ENCODE data around the gene KAZALD1. TPM values are rescaled to one million over a fixed set of nuclear protein-coding genes. Genes with fewer than 3 reads are reported as not detected.

KAZALD1 gene
- total and polyA plus RNA-seq, 2 donors from 2014 or later = 9.7 to 9.8 TPM

- intact Hi-C loops (cut with DNase I) = no loop called here
- Histone ChIP-seq H3K9me3 (ENCODE audit: control insufficient read depth in 2 of 3, insufficient read depth in 1 of 3, low read length in 3 of 3) (no peaks in the 10 kb centered on the region), H3K36me3 (ENCODE audit: control insufficient read depth in 2 of 3, insufficient read depth in 3 of 3, low read length in 3 of 3) (no peaks in the 10 kb centered on the region), H3K4me3 (ENCODE audit: low read length in 3 of 3) (no peak overlapping the region), H3K4me1 (ENCODE audit: control insufficient read depth in 2 of 3, insufficient read depth in 2 of 3, low read depth in 1 of 3, low read length in 3 of 3) (peaks cover 0 to 2% (median 0%) of the 10 kb centered on the region in 3 donors), H3K9ac (ENCODE audit: low read length in 3 of 3) (no peak overlapping the region), H3K27me3 (ENCODE audit: control insufficient read depth, insufficient read depth, low read length) (peaks cover 4% of the 10 kb centered on the region), H3K27ac (ENCODE audit: low read depth in 2 of 2, low read length in 2 of 2) (no peak overlapping the region)
- no peak for DNase-seq
- no peak for TF ChIP-seq CTCF (IDR thresholded peaks at IDR 0.05; ENCODE audit: borderline replicate concordance, extremely low read depth, insufficient read depth)
- no peak for FAIRE-seq
Observed at GRCh38 chr10:101021692-101022251, 40.0 kb upstream of the KAZALD1 start.

DNA sequence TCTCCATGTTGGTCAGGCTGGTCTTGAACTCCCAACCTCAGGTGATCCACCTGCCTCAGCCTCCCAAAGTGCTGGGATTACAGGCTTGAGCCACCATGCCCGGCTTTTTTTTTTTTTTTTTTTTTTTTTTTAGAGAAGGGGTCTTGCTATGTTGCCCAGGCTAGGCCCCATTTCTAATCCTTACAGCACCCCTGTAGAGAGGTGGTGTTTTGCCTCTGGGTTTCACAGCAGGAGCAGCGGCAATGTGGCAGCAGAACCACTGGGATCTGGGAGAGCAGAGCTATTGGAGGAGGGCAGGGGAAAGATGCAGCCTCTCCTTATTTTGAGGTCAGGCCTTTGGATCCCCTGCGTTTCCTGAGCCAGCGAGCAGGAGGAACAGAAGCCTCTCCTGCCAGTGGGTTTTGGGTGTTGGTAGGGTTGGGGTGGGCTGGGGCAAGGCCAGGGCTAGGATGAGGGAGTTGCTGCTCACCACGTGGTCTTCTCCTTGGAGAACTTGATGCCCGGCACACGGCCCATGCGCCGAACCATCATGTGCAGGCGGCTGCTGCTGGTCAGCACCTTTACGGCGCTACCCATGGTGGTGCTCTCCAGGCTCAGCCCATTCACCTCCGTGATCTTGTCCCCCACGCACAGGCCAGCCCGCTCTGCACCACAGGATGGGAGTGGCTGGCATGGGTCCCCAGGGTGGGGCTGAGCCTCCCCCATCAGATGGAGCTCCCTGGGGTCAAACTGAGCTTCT lies 38.7 kb upstream of the KAZALD1 start:
- no peak for TF ChIP-seq CTCF (IDR thresholded peaks at IDR 0.05; ENCODE audit: borderline replicate concordance, extremely low read depth, insufficient read depth)
- no peaks in the 10 kb centered on the region for H3K27me3 ChIP-seq (ENCODE audit: control insufficient read depth, insufficient read depth, low read length)
- H3K4me3 ChIP-seq (ENCODE audit: low read length in 3 of 3) = no peak overlapping the region
- H3K9me3 ChIP-seq (ENCODE audit: control insufficient read depth in 2 of 3, insufficient read depth in 1 of 3, low read length in 3 of 3) = no peaks in the 10 kb centered on the region
- DNase-seq (no peak), FAIRE-seq (no peak)
- H3K27ac ChIP-seq (ENCODE audit: low read depth in 2 of 2, low read length in 2 of 2) = no peak overlapping the region
- intact Hi-C loops (cut with DNase I) = no loop called here
- peaks cover 0 to 2% (median 0%) of the 10 kb centered on the region in 3 donors for H3K4me1 ChIP-seq (ENCODE audit: control insufficient read depth in 2 of 3, insufficient read depth in 2 of 3, low read depth in 1 of 3, low read length in 3 of 3)
- H3K9ac ChIP-seq (ENCODE audit: low read length in 3 of 3) = no peak overlapping the region
- H3K36me3 ChIP-seq (ENCODE audit: control insufficient read depth in 2 of 3, insufficient read depth in 3 of 3, low read length in 3 of 3) = no peaks in the 10 kb centered on the region

DNA sequence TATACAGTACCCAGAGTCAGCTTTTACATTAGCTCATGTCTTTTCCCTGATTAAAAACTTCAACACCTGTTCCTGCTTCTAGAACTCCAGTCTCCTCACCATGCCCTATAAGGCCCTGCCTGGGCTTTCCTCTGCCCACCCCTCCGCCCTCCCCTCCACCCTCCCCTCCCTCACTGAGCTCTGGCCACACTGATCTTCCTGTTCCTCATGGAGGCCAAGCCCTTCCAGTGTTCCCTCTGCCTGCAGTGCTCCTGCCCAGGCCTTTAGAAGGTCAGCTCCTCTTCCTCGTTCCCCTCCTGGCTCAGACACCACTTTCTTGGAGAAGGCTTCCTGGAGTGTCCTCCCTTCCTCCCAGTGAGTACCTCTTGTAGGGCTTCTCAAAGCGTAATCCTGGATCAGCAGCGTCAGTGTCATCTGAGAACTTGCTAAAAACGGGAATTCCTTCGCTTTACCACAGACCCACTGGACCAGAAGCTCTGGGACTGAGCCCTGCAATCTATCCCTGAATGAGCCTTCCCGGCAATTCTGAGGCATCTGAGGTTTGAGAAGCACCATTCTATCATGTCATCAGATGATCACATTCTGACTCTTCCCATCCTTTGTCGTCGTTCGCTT lies 34.6 kb upstream of the KAZALD1 start:
- Histone ChIP-seq H3K4me1 (ENCODE audit: control insufficient read depth in 2 of 3, insufficient read depth in 2 of 3, low read depth in 1 of 3, low read length in 3 of 3) (peaks cover 0 to 14% (median 0%) of the 10 kb centered on the region in 3 donors), H3K27ac (ENCODE audit: low read depth in 2 of 2, low read length in 2 of 2) (no peak overlapping the region), H3K36me3 (ENCODE audit: control insufficient read depth in 2 of 3, insufficient read depth in 3 of 3, low read length in 3 of 3) (no peaks in the 10 kb centered on the region), H3K9me3 (ENCODE audit: control insufficient read depth in 2 of 3, insufficient read depth in 1 of 3, low read length in 3 of 3) (no peaks in the 10 kb centered on the region), H3K9ac (ENCODE audit: low read length in 3 of 3) (no peak overlapping the region), H3K27me3 (ENCODE audit: control insufficient read depth, insufficient read depth, low read length) (peaks cover 3% of the 10 kb centered on the region), H3K4me3 (ENCODE audit: low read length in 3 of 3) (no peak overlapping the region)
- DNase-seq = no peak
- intact Hi-C loops (cut with DNase I) = no loop called here
- no peak for TF ChIP-seq CTCF (IDR thresholded peaks at IDR 0.05; ENCODE audit: borderline replicate concordance, extremely low read depth, insufficient read depth)
- FAIRE-seq = no peak

All from kidney (tissue), 14 donors.